A549 (cell line): ENCODE measurements around the gene SORCS3. TPM values are rescaled to one million over a fixed set of nuclear protein-coding genes. Genes with fewer than 3 reads are reported as not detected.

ENCODE experiments used
- ATAC-seq, 2 experiments: fragments of 200-7000 bp in 1 of 2; fragments of >200 bp in 1 of 2; cut with Nextera tagmentation in 1 of 2; cut with Tn5 transposase in 1 of 2; 3 replicates each; pipeline versions ENCODE4 v1.8.0 to v1.9.1; 2018 to 2020; ENCODE audit warnings: mild to moderate bottlenecking in 1 of 2, moderate library complexity in 1 of 2
- CTCF ChIA-PET: fragments of 300-600 bp; sonication (Branson Sonifier 250); formaldehyde crosslinking; extraction: SDS; loops from one replicate; lab custom pipeline; 2021; ENCODE audit warnings: antibody characterized with exemption, inconsistent platforms; lab: Yijun Ruan, JAX
- POLR2A ChIA-PET: fragments of 350-600 bp; formaldehyde crosslinking; extraction: SDS; loops from one replicate; lab custom pipeline; 2021; ENCODE audit warnings: antibody characterized with exemption, inconsistent platforms; lab: Yijun Ruan, JAX
- DNase-seq, 2 experiments: peaks; one replicate each; pipeline versions ENCODE4 v3.0.0 to v3.0.0-alpha.2; 2011 to 2016; ENCODE audit warnings: low read depth in 1 of 2, low spot score in 1 of 2
- FAIRE-seq: peaks from 2 replicates; lab custom pipeline; 2011; peaks lifted over from hg19 to GRCh38; lab: Jason Lieb, UNC
- H3K27ac ChIP-seq, 2 experiments: fragments of >200 bp; sonication (Bioruptor Twin); formaldehyde crosslinking; 3 replicates each; pipeline ENCODE4 v1.5.1; 2016 to 2017
- H3K4me1 ChIP-seq: fragments of >200 bp; sonication (Bioruptor Twin); formaldehyde crosslinking; 3 replicates; pipeline ENCODE4 v1.6.1; 2016
- H3K4me2 ChIP-seq: fragments of >200 bp; sonication (Bioruptor Twin); formaldehyde crosslinking; 3 replicates; pipeline ENCODE4 v1.6.1; 2016
- H3K4me3 ChIP-seq: fragments of >200 bp; sonication (Bioruptor Twin); formaldehyde crosslinking; 3 replicates; pipeline ENCODE4 v1.5.1; 2016
- H3K9me3 ChIP-seq: fragments of >200 bp; sonication (Bioruptor Twin); formaldehyde crosslinking; 3 replicates; pipeline ENCODE4 v1.6.1; 2016
- ATOH8 ChIP-seq: fragments of 250-450 bp; sonication (Bioruptor Pico); IDR thresholded peaks from 2 replicates; pipeline ENCODE4 v1.5.0; 2020; ENCODE audit warnings: low read depth, mild to moderate bottlenecking, moderate library complexity
- BCL3 ChIP-seq: fragments of >200 bp; sonication (Bioruptor Twin); formaldehyde crosslinking; IDR thresholded peaks from 3 replicates; pipeline ENCODE4 v1.6.1; 2016
- CEBPB ChIP-seq, 2 experiments: fragments of >200 bp in 1 of 2; sonication (Bioruptor Twin) in 1 of 2; formaldehyde crosslinking in 1 of 2; IDR thresholded peaks; 2 replicates each; pipeline ENCODE4 v1.6.1; 2012 to 2016
- CHD2 ChIP-seq: fragments of 150-350 bp; IDR thresholded peaks from 2 replicates; pipeline ENCODE4 v1.6.1; 2014; ENCODE audit warnings: low read length; ENCODE audit not compliant: partially characterized antibody
- EP300 ChIP-seq, 2 experiments: fragments of >200 bp; sonication (Bioruptor Twin); formaldehyde crosslinking; IDR thresholded peaks; 2 replicates in 1 of 2; 3 replicates in 1 of 2; pipeline ENCODE4 v1.6.1; 2016 to 2017
- ESRRA ChIP-seq: fragments of 150-350 bp; IDR thresholded peaks from 2 replicates; pipeline ENCODE4 v1.6.1; 2014; ENCODE audit warnings: mild to moderate bottlenecking, low read length, borderline replicate concordance
- FOSB ChIP-seq: fragments of 250-450 bp; sonication (Bioruptor Pico); IDR thresholded peaks from 2 replicates; pipeline ENCODE4 v1.5.0; 2020; ENCODE audit warnings: mild to moderate bottlenecking, moderate library complexity
- FOSL2 ChIP-seq, 2 experiments: fragments of 450-650 bp in 1 of 2; fragments of >200 bp in 1 of 2; sonication (Bioruptor Twin) in 1 of 2; formaldehyde crosslinking; IDR thresholded peaks; 2 replicates each; pipeline versions ENCODE4 v1.5.0 to v1.6.1; 2016 to 2020; ENCODE audit warnings: mild to moderate bottlenecking in 1 of 2, moderate library complexity in 1 of 2
- HDAC2 ChIP-seq: fragments of 200-600 bp; sonication (generic); IDR thresholded peaks from 2 replicates; pipeline ENCODE4 v1.6.1; 2016
- HEYL ChIP-seq: fragments of 250-450 bp; sonication (Bioruptor Pico); IDR thresholded peaks from 2 replicates; pipeline ENCODE4 v1.8.0; 2021; ENCODE audit warnings: mild to moderate bottlenecking, moderate library complexity
- KDM1A ChIP-seq: fragments of 200-600 bp; sonication (generic); IDR thresholded peaks from 2 replicates; pipeline ENCODE4 v1.6.1; 2016; ENCODE audit warnings: low read depth, mild to moderate bottlenecking
- KDM5A ChIP-seq: fragments of 200-600 bp; sonication (generic); IDR thresholded peaks from 2 replicates; pipeline ENCODE4 v1.6.1; 2016; ENCODE audit warnings: antibody characterized with exemption, mild to moderate bottlenecking
- MAX ChIP-seq: IDR thresholded peaks from 2 replicates; pipeline ENCODE4 v1.6.1; 2012
- MYC ChIP-seq: IDR thresholded peaks from 2 replicates; pipeline ENCODE4 v1.6.1; 2012; ENCODE audit warnings: mild to moderate bottlenecking, inconsistent platforms, low read length, improper control_type of control experiment, borderline replicate concordance
- NFE2L2 ChIP-seq: fragments of 150-350 bp; conservative IDR thresholded peaks from 2 replicates; pipeline ENCODE4 v1.6.1; 2014; ENCODE audit warnings: low read length
- NR3C1 ChIP-seq: fragments of >200 bp; sonication (Bioruptor Twin); formaldehyde crosslinking; IDR thresholded peaks from 3 replicates; pipeline ENCODE4 v1.6.1; 2017
- POLR2A ChIP-seq: IDR thresholded peaks from 2 replicates; pipeline ENCODE4 v1.6.1; 2012; ENCODE audit warnings: mild to moderate bottlenecking, low read length
- RAD21 ChIP-seq, 2 experiments: fragments of >200 bp in 1 of 2; sonication (Bioruptor Twin) in 1 of 2; formaldehyde crosslinking in 1 of 2; IDR thresholded peaks in 1 of 2; conservative IDR thresholded peaks in 1 of 2; 2 replicates in 1 of 2; 3 replicates in 1 of 2; pipeline ENCODE4 v1.6.1; 2012 to 2018; ENCODE audit warnings: inconsistent platforms in 1 of 2
- RARB ChIP-seq: fragments of 250-450 bp; sonication (Bioruptor Pico); IDR thresholded peaks from 2 replicates; pipeline ENCODE4 v1.8.0; 2021; ENCODE audit warnings: mild to moderate bottlenecking, moderate library complexity
- REST ChIP-seq: fragments of 200-600 bp; sonication (generic); IDR thresholded peaks from 2 replicates; pipeline ENCODE4 v1.6.1; 2016; ENCODE audit warnings: antibody characterized with exemption, mild to moderate bottlenecking, moderate library complexity
- TFCP2L1 ChIP-seq: fragments of 250-450 bp; sonication (Bioruptor Pico); IDR thresholded peaks from 2 replicates; pipeline ENCODE4 v1.5.0; 2021; ENCODE audit warnings: mild to moderate bottlenecking
- ZNF302 ChIP-seq: fragments of 250-450 bp; sonication (Bioruptor Pico); IDR thresholded peaks from 2 replicates; pipeline ENCODE4 v1.9.0; 2021; ENCODE audit warnings: inconsistent platforms, mild to moderate bottlenecking, moderate library complexity
- WGBS: methylation state at CpG from one replicate; pipeline ENCODE4 v1.1.6; 2017; ENCODE audit errors: missing lambda C conversion rate; 5-methylcytosine and 5-hydroxymethylcytosine counted together
- polyA plus RNA-seq, 4 experiments: library from polyadenylated mRNA; depleted of rRNA in 3 of 4; stranded (reverse); fragments of >200 nt; fragmentation: RNase III in 1 of 4; extraction: RNeasy Plus Mini Kit Qiagen cat#74134 plus additional on column Dnase treatment in 1 of 4; gene quantifications; 2 replicates in 3 of 4; 3 replicates in 1 of 4; pipeline ENCODE4 v1.2.3, GENCODE V29; 2011 to 2017

SORCS3 gene
- polyA plus RNA-seq, 2 of the 4 experiments (the other 2 are of a cell fraction) = not detected

GRCh38 chr10:105195831-105196230, 554.7 kb downstream of the SORCS3 start:
- FAIRE-seq = no peak
- TF ChIP-seq CEBPB (IDR thresholded peaks at IDR 0.05) = no peak
- no peak for TF ChIP-seq MYC
- TF ChIP-seq POLR2A = no peak
- TF ChIP-seq HEYL = no peak
- no peak for TF ChIP-seq CHD2
- no peak for TF ChIP-seq EP300 (IDR thresholded peaks at IDR 0.05)
- no peak for TF ChIP-seq FOSB (CRISPR knock-in tag)
- no peak for TF ChIP-seq MAX
- no peak for TF ChIP-seq KDM1A
- TF ChIP-seq TFCP2L1 = no peak
- TF ChIP-seq RAD21 (conservative IDR thresholded peaks at IDR 0.05 in 1 of 2, IDR thresholded peaks at IDR 0.05 in 1 of 2) = no peak
- TF ChIP-seq FOSL2 (IDR thresholded peaks at IDR 0.05) = no peak
- no peak for TF ChIP-seq FOSL2 (CRISPR knock-in tag; IDR thresholded peaks at IDR 0.05)
- TF ChIP-seq NFE2L2 = no peak
- TF ChIP-seq REST = no peak
- TF ChIP-seq ZNF302 = no peak
- no peak for TF ChIP-seq BCL3
- H3K27ac ChIP-seq = no peak overlapping the region
- DNase-seq = no peak
- H3K4me1 ChIP-seq = no peaks in the 10 kb centered on the region
- WGBS = under 1% methylated on average over 4 of the region's 4 CpGs
- H3K9me3 ChIP-seq = no peaks in the 10 kb centered on the region
- H3K4me2 ChIP-seq = no peak overlapping the region
- POLR2A ChIA-PET = no interaction called here
- no peak overlapping the region for H3K4me3 ChIP-seq
- ATAC-seq = no peak
- CTCF ChIA-PET = no interaction called here

- POLR2A ChIA-PET = no interaction called here
- H3K27ac ChIP-seq = no peak overlapping the region
- CTCF ChIA-PET = no interaction called here
- no peak overlapping the region for H3K4me3 ChIP-seq
- DNase-seq (no peak), ATAC-seq (no peak), FAIRE-seq (no peak)
- H3K4me1 ChIP-seq = no peaks in the 10 kb centered on the region
- H3K4me2 ChIP-seq = no peak overlapping the region
- no peak for TF ChIP-seq ESRRA
- no peak for TF ChIP-seq CEBPB (IDR thresholded peaks at IDR 0.05)
- no peak for TF ChIP-seq KDM5A
- TF ChIP-seq ATOH8 (CRISPR knock-in tag) = no peak
- TF ChIP-seq HDAC2 = no peak
- TF ChIP-seq REST = no peak
- no peak for TF ChIP-seq KDM1A
- TF ChIP-seq NR3C1 = no peak
- TF ChIP-seq RARB = no peak
- no peaks in the 10 kb centered on the region for H3K9me3 ChIP-seq
- under 1% methylated on average over 6 of the region's 6 CpGs for WGBS
Observed at GRCh38 chr10:105197598-105198364, 556.7 kb downstream of the SORCS3 start.
